OCI-LY3 (cell line): ENCODE data around the gene PTPRT.

Experiments used
- H2AFZ ChIP-seq: fragments of 200-600, 300-600 bp; shearing (Covaris generic); 2 replicates; pipeline ENCODE4 v1.6.0; 2014; ENCODE audit warnings: antibody characterized with exemption, low read depth, low read length
- H3K27ac ChIP-seq: fragments of 200-600, 300-600 bp; sonication (generic); 2 replicates; pipeline ENCODE4 v1.5.1; 2014; ENCODE audit warnings: mild to moderate bottlenecking, low read length, moderate library complexity, mixed read lengths
- H3K27me3 ChIP-seq: fragments of 200-600, 300-600 bp; sonication (generic); 2 replicates; pipeline ENCODE4 v1.6.1; 2014; ENCODE audit warnings: low read depth, low read length, mixed read lengths
- H3K36me3 ChIP-seq: fragments of 200-600, 300-600 bp; sonication (generic); replicated peaks from 2 replicates; pipeline ENCODE3; 2014; ENCODE audit warnings: low read depth, low read length, mixed read lengths
- H3K4me1 ChIP-seq: fragments of 300-600, 200-600 bp; sonication (generic); 2 replicates; pipeline ENCODE4 v1.6.1; 2014; ENCODE audit warnings: low read length, mixed read lengths
- H3K4me2 ChIP-seq: fragments of 200-600, 300-600 bp; sonication (generic); 2 replicates; pipeline ENCODE4 v1.6.1; 2014; ENCODE audit warnings: low read length, mixed read lengths
- H3K4me3 ChIP-seq: fragments of 300-600, 200-600 bp; sonication (generic); 2 replicates; pipeline ENCODE4 v1.5.1; 2014; ENCODE audit warnings: antibody characterized with exemption, mild to moderate bottlenecking, low read length, moderate library complexity
- H3K79me2 ChIP-seq: fragments of 300-600, 200-600 bp; shearing (Covaris generic); 2 replicates; pipeline ENCODE4 v1.6.1; 2014; ENCODE audit warnings: mild to moderate bottlenecking, low read length, mixed read lengths
- H3K9ac ChIP-seq: fragments of 300-600, 200-600 bp; shearing (Covaris generic); 2 replicates; pipeline ENCODE4 v1.6.0; 2014; ENCODE audit warnings: mild to moderate bottlenecking, low read length, moderate library complexity
- H3K9me3 ChIP-seq: fragments of 200-600, 300-600 bp; shearing (Covaris generic); 2 replicates; pipeline ENCODE4 v1.6.1; 2014; ENCODE audit warnings: low read length, mixed read lengths; ENCODE audit not compliant: insufficient read depth
- H4K20me1 ChIP-seq: fragments of 200-600, 300-600 bp; sonication (generic); 2 replicates; pipeline ENCODE4 v1.6.1; 2016; ENCODE audit warnings: low read length, mixed read lengths; ENCODE audit not compliant: insufficient read depth
- CTCF ChIP-seq: fragments of 200-600, 300-600 bp; sonication (generic); IDR thresholded peaks from 2 replicates; pipeline ENCODE4 v1.5.1; 2014; ENCODE audit warnings: antibody characterized with exemption, low read length, low read depth
- EZH2phosphoT487 ChIP-seq: fragments of 200-600 bp; shearing (Covaris generic); IDR thresholded peaks from 2 replicates; pipeline ENCODE4 v1.6.1; 2018; ENCODE audit warnings: antibody characterized with exemption, mixed run types, low read depth

PTPRT gene

GRCh38 chr20:43185901-43186300 lies 3.8 kb downstream of the PTPRT start:
- no peaks in the 10 kb centered on the region for H3K36me3 ChIP-seq
- H3K9me3 ChIP-seq = no peaks in the 10 kb centered on the region
- H3K4me2 ChIP-seq = no peak overlapping the region
- H4K20me1 ChIP-seq = peaks cover 4% of the 10 kb centered on the region; the same call in 1 of the 2 replicates
- H3K9ac ChIP-seq = no peak overlapping the region
- TF ChIP-seq EZH2phosphoT487 (no peak), CTCF (no peak)
- no peak overlapping the region for H3K4me3 ChIP-seq
- 0 out of 2 replicates have a peak, but pooled peaks cover 2% of the 10 kb centered on the region for H3K4me1 ChIP-seq
- no peaks in the 10 kb centered on the region for H3K79me2 ChIP-seq
- H3K27me3 ChIP-seq = peaks cover 31% of the 10 kb centered on the region
- H2AFZ ChIP-seq = no peak overlapping the region
- H3K27ac ChIP-seq = no peak overlapping the region

GRCh38 chr20:43183536-43184070 lies 6.1 kb downstream of the PTPRT start:
- no peak overlapping the region for H3K27ac ChIP-seq

GRCh38 chr20:43178080-43178479 lies 11.6 kb downstream of the PTPRT start:
- Histone ChIP-seq H3K36me3 (no peaks in the 10 kb centered on the region), H3K4me3 (no peak overlapping the region), H2AFZ (no peak overlapping the region), H3K4me1 (no peaks in the 10 kb centered on the region), H3K27me3 (peaks cover 48% of the 10 kb centered on the region), H3K9ac (no peak overlapping the region), H4K20me1 (no peaks in the 10 kb centered on the region), H3K79me2 (no peaks in the 10 kb centered on the region), H3K27ac (no peak overlapping the region), H3K9me3 (no peaks in the 10 kb centered on the region), H3K4me2 (no peak overlapping the region)
- TF ChIP-seq EZH2phosphoT487 = no peak
- no peak for TF ChIP-seq CTCF

More at GRCh38 chr20:43183536-43184070, 6.1 kb downstream of the PTPRT start:
- Histone ChIP-seq H3K27me3 (peaks cover 44% of the 10 kb centered on the region), H3K79me2 (no peaks in the 10 kb centered on the region), H3K4me3 (no peak overlapping the region), H2AFZ (no peak overlapping the region), H4K20me1 (peaks cover 4% of the 10 kb centered on the region; the same call in 1 of the 2 replicates), H3K9me3 (no peaks in the 10 kb centered on the region), H3K9ac (no peak overlapping the region), H3K4me1 (0 out of 2 replicates have a peak, but pooled peaks cover 2% of the 10 kb centered on the region), H3K4me2 (no peak overlapping the region), H3K36me3 (no peaks in the 10 kb centered on the region)
- TF ChIP-seq EZH2phosphoT487 = no peak
- TF ChIP-seq CTCF = no peak

- Histone ChIP-seq H3K36me3 (no peaks in the 10 kb centered on the region), H3K9ac (no peak overlapping the region), H4K20me1 (no peaks in the 10 kb centered on the region), H3K4me3 (no peak overlapping the region), H2AFZ (no peak overlapping the region), H3K79me2 (no peaks in the 10 kb centered on the region), H3K4me1 (no peaks in the 10 kb centered on the region), H3K9me3 (no peaks in the 10 kb centered on the region), H3K4me2 (no peak overlapping the region), H3K27ac (no peak overlapping the region), H3K27me3 (peaks cover 50% of the 10 kb centered on the region)
- TF ChIP-seq CTCF = no peak
- no peak for TF ChIP-seq EZH2phosphoT487
These were observed 13.0 kb downstream of the PTPRT start for GRCh38 chr20:43176726-43177125.
